HepG2 (cell line): ENCODE measurements around the gene BRD8. TPM values are rescaled to one million over a fixed set of nuclear protein-coding genes. Genes with fewer than 3 reads are reported as not detected.

Experiments
- ATAC-seq: fragments of 200-7000 bp; cut with Tn5 transposase; 3 replicates; pipeline ENCODE4 v1.9.1; 2020; ENCODE audit warnings: mild to moderate bottlenecking, moderate library complexity
- Bru-seq: library from RNA; stranded (reverse); fragments of 400-500 nt; gene quantifications from one replicate; lab custom pipeline; 2021; lab: Mats Ljungman, UMichigan
- BruChase-seq, 2 experiments: library from RNA; stranded (reverse); fragments of 400-500 nt; gene quantifications; one replicate each; lab custom pipeline; 2021; lab: Mats Ljungman, UMichigan
- BruUV-seq: library from RNA; stranded (reverse); fragments of 400-500 nt; replicated peaks from 2 replicates; lab custom pipeline; 2021; lab: Mats Ljungman, UMichigan
- CTCF ChIA-PET: fragments of 300-600 bp; formaldehyde crosslinking; extraction: SDS; loops from one replicate; lab custom pipeline; 2021; ENCODE audit warnings: low total read pairs, inconsistent platforms, low intra/inter-chr PET ratio; lab: Yijun Ruan, JAX
- POLR2A ChIA-PET: fragments of 350-600 bp; sonication (Branson Sonifier 250); formaldehyde crosslinking; loops from one replicate; lab custom pipeline; 2020; ENCODE audit warnings: antibody characterized with exemption, inconsistent platforms; lab: Yijun Ruan, JAX
- DNase-seq: peaks from one replicate; pipeline ENCODE4 v3.0.0-alpha.2; 2015; ENCODE audit warnings: low spot score
- FAIRE-seq: peaks from 3 replicates; lab custom pipeline; 2011; peaks lifted over from hg19 to GRCh38; lab: Jason Lieb, UNC
- H2AFZ ChIP-seq: one replicate; pipeline ENCODE4 v1.6.1; 2011; ENCODE audit warnings: low read length, inconsistent platforms
- H3K27ac ChIP-seq: fragments of 300-600 bp; 3 replicates; pipeline ENCODE4 v1.8.0; 2011; ENCODE audit warnings: mixed run types, mild to moderate bottlenecking, mixed read lengths, low read length, inconsistent platforms; ENCODE audit not compliant: insufficient read depth; ENCODE audit errors: extremely low read length
- H3K27me3 ChIP-seq, 2 experiments: fragments of 200-600 bp in 1 of 2; 2 replicates in 1 of 2; 3 replicates in 1 of 2; pipeline versions ENCODE4 v1.6.0 to v1.8.0; 2011; ENCODE audit warnings: low read length in 2 of 2, mild to moderate bottlenecking in 2 of 2, moderate library complexity in 2 of 2, inconsistent platforms in 1 of 2; ENCODE audit not compliant: insufficient read depth in 2 of 2, control insufficient read depth in 1 of 2
- H3K36me3 ChIP-seq, 2 experiments: fragments of 200-600 bp in 1 of 2; replicated peaks in 1 of 2; 2 replicates in 1 of 2; 3 replicates in 1 of 2; pipeline versions ENCODE4 v1.5.1 to v1.8.0; 2011; ENCODE audit warnings: low read length in 2 of 2, inconsistent platforms in 1 of 2; ENCODE audit not compliant: insufficient read depth in 2 of 2, control insufficient read depth in 1 of 2
- H3K4me1 ChIP-seq: 2 replicates; pipeline ENCODE4 v1.5.1; 2012; ENCODE audit warnings: low read length, inconsistent platforms; ENCODE audit not compliant: insufficient read depth
- H3K4me2 ChIP-seq: 2 replicates; pipeline ENCODE4 v1.6.0; 2011; ENCODE audit warnings: low read depth, low read length, inconsistent platforms
- H3K4me3 ChIP-seq, 3 experiments: fragments of 200-600 bp in 1 of 3; sonication (generic), shearing (Covaris generic) in 1 of 3; replicated peaks in 1 of 3; 2 replicates each; pipeline ENCODE4 v1.5.1; 2011 to 2016; ENCODE audit warnings: low read length in 3 of 3, inconsistent platforms in 2 of 3, low read depth in 2 of 3, mild to moderate bottlenecking in 2 of 3, control low read depth in 1 of 3, mixed read lengths in 1 of 3; ENCODE audit not compliant: insufficient read depth in 1 of 3
- H3K79me2 ChIP-seq: one replicate; pipeline ENCODE4 v1.6.1; 2011; ENCODE audit warnings: low read length, inconsistent platforms; ENCODE audit not compliant: insufficient read depth
- H3K9ac ChIP-seq: 2 replicates; pipeline ENCODE4 v1.6.0; 2011; ENCODE audit warnings: mild to moderate bottlenecking, low read depth, low read length, inconsistent platforms; ENCODE audit not compliant: insufficient read depth
- H3K9me3 ChIP-seq: 2 replicates; pipeline ENCODE4 v1.5.1; 2012; ENCODE audit warnings: mild to moderate bottlenecking, low read length
- H4K20me1 ChIP-seq: 2 replicates; pipeline ENCODE4 v1.6.0; 2011; ENCODE audit warnings: inconsistent platforms, mild to moderate bottlenecking, low read length, moderate library complexity; ENCODE audit not compliant: insufficient read depth
- GABPA ChIP-seq, 2 experiments: IDR thresholded peaks; 2 replicates each; pipeline ENCODE4 v1.6.1; 2011 to 2016; ENCODE audit warnings: low read depth in 2 of 2, low read length in 1 of 2, missing biosample characterization in 1 of 2, missing genetic modification characterization in 1 of 2
- JUND ChIP-seq: sonication (generic); formaldehyde crosslinking; IDR thresholded peaks from 2 replicates; pipeline ENCODE4 v1.8.0; 2022; ENCODE audit warnings: mild to moderate bottlenecking, missing genetic modification reagents
- KDM5B ChIP-seq: sonication (generic); formaldehyde crosslinking; IDR thresholded peaks from 2 replicates; pipeline ENCODE4 v1.4.0; 2020; ENCODE audit warnings: missing genetic modification reagents, mild to moderate bottlenecking, borderline replicate concordance
- SNAPC4 ChIP-seq: sonication (generic); formaldehyde crosslinking; IDR thresholded peaks from 2 replicates; pipeline ENCODE4 v1.4.0; 2020; ENCODE audit warnings: mild to moderate bottlenecking, missing genetic modification reagents
- ZMYM4 ChIP-seq: sonication (generic); formaldehyde crosslinking; IDR thresholded peaks from 2 replicates; pipeline ENCODE4 v1.8.1; 2023; ENCODE audit warnings: mild to moderate bottlenecking, missing genetic modification reagents
- WGBS: methylation state at CpG from one replicate; pipeline ENCODE4 v1.1.6; 2017; ENCODE audit warnings: low lambda C conversion rate; 5-methylcytosine and 5-hydroxymethylcytosine counted together
- in situ Hi-C: cut with HindIII; loops from 2 replicates; pipeline ENCODE4 v1.10.0; 2017; ENCODE audit warnings: low pct_unique_long_range_greater_than_20kb; ENCODE audit not compliant: extremely low pct_ligation_motif_present
- intact Hi-C: fragments of 100-400 bp; cut with micrococcal nuclease; formaldehyde crosslinking; loops from one replicate; pipeline ENCODE4 v1.10.0; 2022; ENCODE audit not compliant: unreplicated experiment
- long read RNA-seq, 2 experiments: library from RNA in 1 of 2; library from polyadenylated mRNA in 1 of 2; stranded (forward) in 1 of 2; unstranded in 1 of 2; transcript quantifications; one replicate each; pipeline ENCODE4 v2.0.0, GENCODE V29; 2019 to 2022
- polyA minus RNA-seq, 3 experiments: library from RNA; depleted of rRNA, polyadenylated mRNA; stranded (reverse); fragments of >200 nt; gene quantifications; 2 replicates each; pipeline ENCODE4 v1.2.3, GENCODE V29; 2011; ENCODE audit warnings: low replicate concordance in 1 of 3
- polyA plus RNA-seq, 8 experiments: library from polyadenylated mRNA; depleted of rRNA in 3 of 8; stranded (reverse) in 7 of 8; unstranded in 1 of 8; fragments of >200 nt; fragmentation: Illumina TruSeq in 4 of 8; extraction: Trizol in 4 of 8; gene quantifications; 2 replicates each; pipeline versions ENCODE4 v1.2.1 to v1.2.3, GENCODE V29; 2011 to 2016; ENCODE audit warnings: low read depth in 4 of 8, missing spikeins in 1 of 8, mixed read lengths in 1 of 8; ENCODE audit not compliant: insufficient read depth in 1 of 8
- total RNA-seq, 5 experiments: library from RNA; depleted of rRNA; stranded (reverse); fragments of >200 nt; fragmentation: Illumina TruSeq; extraction: Trizol; gene quantifications; 2 replicates each; pipeline ENCODE4 v1.2.3, GENCODE V29; 2016; ENCODE audit warnings: low read depth in 1 of 5

Gene BRD8, protein sequence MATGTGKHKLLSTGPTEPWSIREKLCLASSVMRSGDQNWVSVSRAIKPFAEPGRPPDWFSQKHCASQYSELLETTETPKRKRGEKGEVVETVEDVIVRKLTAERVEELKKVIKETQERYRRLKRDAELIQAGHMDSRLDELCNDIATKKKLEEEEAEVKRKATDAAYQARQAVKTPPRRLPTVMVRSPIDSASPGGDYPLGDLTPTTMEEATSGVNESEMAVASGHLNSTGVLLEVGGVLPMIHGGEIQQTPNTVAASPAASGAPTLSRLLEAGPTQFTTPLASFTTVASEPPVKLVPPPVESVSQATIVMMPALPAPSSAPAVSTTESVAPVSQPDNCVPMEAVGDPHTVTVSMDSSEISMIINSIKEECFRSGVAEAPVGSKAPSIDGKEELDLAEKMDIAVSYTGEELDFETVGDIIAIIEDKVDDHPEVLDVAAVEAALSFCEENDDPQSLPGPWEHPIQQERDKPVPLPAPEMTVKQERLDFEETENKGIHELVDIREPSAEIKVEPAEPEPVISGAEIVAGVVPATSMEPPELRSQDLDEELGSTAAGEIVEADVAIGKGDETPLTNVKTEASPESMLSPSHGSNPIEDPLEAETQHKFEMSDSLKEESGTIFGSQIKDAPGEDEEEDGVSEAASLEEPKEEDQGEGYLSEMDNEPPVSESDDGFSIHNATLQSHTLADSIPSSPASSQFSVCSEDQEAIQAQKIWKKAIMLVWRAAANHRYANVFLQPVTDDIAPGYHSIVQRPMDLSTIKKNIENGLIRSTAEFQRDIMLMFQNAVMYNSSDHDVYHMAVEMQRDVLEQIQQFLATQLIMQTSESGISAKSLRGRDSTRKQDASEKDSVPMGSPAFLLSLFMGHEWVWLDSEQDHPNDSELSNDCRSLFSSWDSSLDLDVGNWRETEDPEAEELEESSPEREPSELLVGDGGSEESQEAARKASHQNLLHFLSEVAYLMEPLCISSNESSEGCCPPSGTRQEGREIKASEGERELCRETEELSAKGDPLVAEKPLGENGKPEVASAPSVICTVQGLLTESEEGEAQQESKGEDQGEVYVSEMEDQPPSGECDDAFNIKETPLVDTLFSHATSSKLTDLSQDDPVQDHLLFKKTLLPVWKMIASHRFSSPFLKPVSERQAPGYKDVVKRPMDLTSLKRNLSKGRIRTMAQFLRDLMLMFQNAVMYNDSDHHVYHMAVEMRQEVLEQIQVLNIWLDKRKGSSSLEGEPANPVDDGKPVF
- total RNA-seq (2016; rRNA removed; fragmentation: Illumina TruSeq; extraction: Trizol), result 50.6 and 62.5 TPM in 2 replicates
- total RNA-seq (2016; cell fraction: cytosol; rRNA removed; fragmentation: Illumina TruSeq; extraction: Trizol; ENCODE audit: low read depth), result 11.6 and 13.7 TPM in 2 replicates
- 47.4 and 59.6 TPM in 2 replicates for total RNA-seq (2016; cell fraction: insoluble cytoplasmic fraction; rRNA removed; fragmentation: Illumina TruSeq; extraction: Trizol)
- total RNA-seq (2016; cell fraction: membrane; rRNA removed; fragmentation: Illumina TruSeq; extraction: Trizol), result 23.4 and 24.1 TPM in 2 replicates
- total RNA-seq (2016; cell fraction: nucleus; rRNA removed; fragmentation: Illumina TruSeq; extraction: Trizol), result 82.0 and 95.0 TPM in 2 replicates
- 57.6 and 71.1 TPM in 2 replicates for polyA plus RNA-seq (2011; rRNA removed)
- polyA plus RNA-seq (2011; cell fraction: cytosol; rRNA removed), result 21.9 and 23.1 TPM in 2 replicates
- 117 and 118 TPM in 2 replicates for polyA plus RNA-seq (2011; cell fraction: nucleus; rRNA removed)
- 37.3 and 60.0 TPM in 2 replicates for polyA plus RNA-seq (2012)
- polyA plus RNA-seq (2016; cell fraction: cytosol; fragmentation: Illumina TruSeq; extraction: Trizol; ENCODE audit: low read depth), result 3.8 and 4.9 TPM in 2 replicates
- polyA plus RNA-seq (2016; cell fraction: insoluble cytoplasmic fraction; fragmentation: Illumina TruSeq; extraction: Trizol; ENCODE audit: low read depth), result 41.5 and 49.7 TPM in 2 replicates
- polyA plus RNA-seq (2016; cell fraction: membrane; fragmentation: Illumina TruSeq; extraction: Trizol; ENCODE audit: low read depth), result 9.2 and 9.8 TPM in 2 replicates
- 254 and 256 TPM in 2 replicates for polyA plus RNA-seq (2016; cell fraction: nucleus; fragmentation: Illumina TruSeq; extraction: Trizol; ENCODE audit: insufficient read depth, low read depth)
- 42.3 and 95.1 TPM in 2 replicates for polyA minus RNA-seq (2011; rRNA and poly(A)+ RNA removed; ENCODE audit: low replicate concordance)
- polyA minus RNA-seq (2011; cell fraction: cytosol; rRNA and poly(A)+ RNA removed), result 18.9 and 22.9 TPM in 2 replicates
- 77.9 and 82.4 TPM in 2 replicates for polyA minus RNA-seq (2011; cell fraction: nucleus; rRNA and poly(A)+ RNA removed)
- Bru-seq, nascent RNA, result percentile 72 among the genes with signal in this experiment
- percentile 83 among the genes with signal in this experiment for BruChase-seq, experiment 1, labeled RNA remaining after a 6-hour chase
- percentile 77 among the genes with signal in this experiment for BruChase-seq, experiment 2, labeled RNA remaining after a 2-hour chase
- long read RNA-seq, experiment 1, transcript BRD8-205 (20 exons, 2,912 nt), result major isoform, 5 of 27 reads
- long read RNA-seq, experiment 1, partial matches to known transcripts, result 7 of 27 reads
- long read RNA-seq, experiment 1, other reads (novel, unspliced or antisense), result 11 of 27 reads
- long read RNA-seq, experiment 2, transcript BRD8-201 (22 exons, 3,198 nt), result major isoform, 5 of 37 reads
- long read RNA-seq, experiment 2, partial matches to known transcripts, result 16 of 37 reads
- long read RNA-seq, experiment 2, other reads (novel, unspliced or antisense), result 14 of 37 reads

GRCh38 chr5:138178516-138179276, at the start of gene BRD8, which contains the start of gene KIF20A:
BRD8 (minus strand) TSS chr5:138178630; CDS start chr5:138178614, 16 bp downstream.
KIF20A (plus strand) TSS chr5:138179112; CDS start chr5:138179681, 569 bp downstream.
- ATAC-seq (peak; percentile 92), FAIRE-seq (peak; percentile 97), DNase-seq (peak; percentile 96)
- Histone ChIP-seq H3K36me3 (peaks cover 13 to 36% of the 10 kb centered on the region in 2 experiments), H3K27me3 (no peaks in the 10 kb centered on the region; a peak in 1 of 5 replicates), H4K20me1 (no peaks in the 10 kb centered on the region), H3K9ac (peak within 1 kb of the TSS; percentile 89), H3K27ac (peak within 1 kb of the TSS; percentile 96), H2AFZ (peak within 1 kb of the TSS; percentile 100), H3K4me2 (peak within 1 kb of the TSS; percentile 94), H3K79me2 (peaks cover 38% of the 10 kb centered on the region), H3K9me3 (no peaks in the 10 kb centered on the region), H3K4me1 (peaks cover 36% of the 10 kb centered on the region), H3K4me3 (peak within 1 kb of the TSS; percentile 80 to 92 (median 87))
- POLR2A ChIA-PET, result interaction anchor here (0.6 to 2.8 kb wide), 6 partner anchors 17 to 174 kb away, joined by 3 to 9 read pairs (median 5); partner anchors contain the start of genes CDC23, CDC25C, FAM53C and KDM3B
- WGBS, result under 1% methylated on average over 28 of the region's 41 CpGs
- intact Hi-C loops (loop anchor here (1.0 to 5.0 kb wide), 2 partner anchors 35 to 174 kb away; partner anchors contain the start of genes CDC23 and KDM3B), in situ Hi-C loops (loop anchor here (25.0 kb wide), 1 partner anchor 234 kb away; no protein-coding TSS in a partner anchor)
- no TSS peak for BruUV-seq
- CTCF ChIA-PET, result interaction anchor here (2.1 kb wide), 1 partner anchor 105 kb away, joined by 18 read pairs; no protein-coding TSS in a partner anchor
- TF ChIP-seq ZMYM4 (CRISPR knock-in tag), result peak; percentile 63
- TF ChIP-seq GABPA (IDR thresholded peaks at IDR 0.05; ENCODE audit: low read depth, low read length), result peak; percentile 44
- peak; percentile 92 for TF ChIP-seq GABPA (CRISPR knock-in tag; IDR thresholded peaks at IDR 0.05; ENCODE audit: low read depth)
- peak; percentile 45; the same call in 1 of the 2 replicates for TF ChIP-seq KDM5B (CRISPR knock-in tag)
- 0 out of 2 replicates have a peak, but pooled peaks have one; percentile 28 for TF ChIP-seq SNAPC4
- no peak for TF ChIP-seq JUND (CRISPR knock-in tag)
